Upper lobe of right lung (tissue), 1 donor: ENCODE results near the gene DLG2. TPM values are rescaled to one million over a fixed set of nuclear protein-coding genes. Genes with fewer than 3 reads are reported as not detected.

Experiments used
- ATAC-seq: fragments of 200-7000 bp; cut with Tn5 transposase; one replicate; pipeline ENCODE4 v1.9.1; 2020; ENCODE audit warnings: mild to moderate bottlenecking, moderate library complexity
- DNase-seq: peaks from one replicate; pipeline ENCODE4 v3.0.0-alpha.2; 2020
- H3K27ac ChIP-seq: fragments of 200-600 bp; one replicate; pipeline ENCODE4 v1.8.0; 2022
- H3K27me3 ChIP-seq: fragments of 200-600 bp; one replicate; pipeline ENCODE4 v1.8.0; 2022; ENCODE audit warnings: mild to moderate bottlenecking
- H3K36me3 ChIP-seq: fragments of 200-600 bp; one replicate; pipeline ENCODE4 v1.8.0; 2022
- H3K4me1 ChIP-seq: fragments of 200-600 bp; one replicate; pipeline ENCODE4 v1.8.0; 2022
- H3K4me3 ChIP-seq: fragments of 200-600 bp; one replicate; pipeline ENCODE4 v1.8.0; 2022; ENCODE audit warnings: mild to moderate bottlenecking
- H3K9me3 ChIP-seq: fragments of 200-600 bp; one replicate; pipeline ENCODE4 v1.8.0; 2022
- CTCF ChIP-seq: fragments of 200-600 bp; IDR thresholded peaks from one replicate; pipeline ENCODE4 v1.8.0; 2022; ENCODE audit warnings: antibody characterized with exemption
- intact Hi-C: fragments of 100-400 bp; cut with DNase I; formaldehyde crosslinking; loops from one replicate; pipeline ENCODE4 v1.11.0; 2022
- total RNA-seq: library from RNA; stranded (reverse); fragmentation: NEBNext Ultra II Directional; extraction: Animal tissue kit (Norgen Biotek cat#: 25700); gene quantifications from one replicate; pipeline ENCODE4 v1.2.1, GENCODE V29; 2021
- donor health status: DM: no; HTN: yes; CAD: no; lungs with severe emphysema.

The DLG2 gene
- total RNA-seq, 1 donor from 2014 or later: 9.7 TPM

GRCh38 chr11:83927422-83927821 lies 1699.7 kb downstream of the DLG2 start:
- ATAC-seq: no peak
- Histone ChIP-seq H3K27ac (no peak overlapping the region), H3K4me1 (no peaks in the 10 kb centered on the region), H3K27me3 (no peaks in the 10 kb centered on the region), H3K4me3 (no peak overlapping the region), H3K9me3 (no peaks in the 10 kb centered on the region), H3K36me3 (no peaks in the 10 kb centered on the region)
- intact Hi-C loops: no loop called here
- DNase-seq: no peak
- no peak for TF ChIP-seq CTCF

GRCh38 chr11:83924795-83925542 lies 1702.2 kb downstream of the DLG2 start:
- TF ChIP-seq CTCF: no peak
- H3K4me1 ChIP-seq: no peaks in the 10 kb centered on the region
- H3K27me3 ChIP-seq: no peaks in the 10 kb centered on the region
- no peak overlapping the region for H3K4me3 ChIP-seq
- ATAC-seq (no peak), DNase-seq (no peak)
- no peak overlapping the region for H3K27ac ChIP-seq
- no peaks in the 10 kb centered on the region for H3K36me3 ChIP-seq
- intact Hi-C loops: no loop called here
- H3K9me3 ChIP-seq: no peaks in the 10 kb centered on the region

GRCh38 chr11:83923961-83924360 lies 1703.2 kb downstream of the DLG2 start:
- ATAC-seq: no peak
- Histone ChIP-seq H3K27me3 (no peaks in the 10 kb centered on the region), H3K4me1 (no peaks in the 10 kb centered on the region), H3K9me3 (no peaks in the 10 kb centered on the region), H3K36me3 (no peaks in the 10 kb centered on the region), H3K27ac (no peak overlapping the region), H3K4me3 (no peak overlapping the region)
- DNase-seq: no peak
- intact Hi-C loops: no loop called here
- TF ChIP-seq CTCF: no peak

- Histone ChIP-seq H3K4me1 (no peaks in the 10 kb centered on the region), H3K27me3 (no peaks in the 10 kb centered on the region), H3K4me3 (no peak overlapping the region), H3K9me3 (no peaks in the 10 kb centered on the region), H3K27ac (no peak overlapping the region), H3K36me3 (no peaks in the 10 kb centered on the region)
- no peak for DNase-seq
- intact Hi-C loops: no loop called here
- no peak for TF ChIP-seq CTCF
- ATAC-seq: no peak
These were observed 1704.2 kb downstream of the DLG2 start for GRCh38 chr11:83922953-83923352.

GRCh38 chr11:83922318-83922717 lies 1704.8 kb downstream of the DLG2 start:
- no peaks in the 10 kb centered on the region for H3K9me3 ChIP-seq
- no peaks in the 10 kb centered on the region for H3K4me1 ChIP-seq
- H3K4me3 ChIP-seq: no peak overlapping the region
- no peak for ATAC-seq
- no peaks in the 10 kb centered on the region for H3K27me3 ChIP-seq
- DNase-seq: no peak
- no peak overlapping the region for H3K27ac ChIP-seq
- intact Hi-C loops: no loop called here
- no peak for TF ChIP-seq CTCF
- no peaks in the 10 kb centered on the region for H3K36me3 ChIP-seq
